Fibroblast of pulmonary artery (primary cell): Measurements from ENCODE around the gene ST3GAL5.

Experiments
- DNase-seq: peaks from one replicate; pipeline ENCODE4 v3.0.0-alpha.2; 2010; ENCODE audit warnings: low read depth
- H3K4me3 ChIP-seq: replicated peaks from 2 replicates; pipeline ENCODE4 v1.5.1; 2011; ENCODE audit warnings: low read depth, mild to moderate bottlenecking, control low read depth, low read length, moderate library complexity
- CTCF ChIP-seq: IDR thresholded peaks from 2 replicates; pipeline ENCODE4 v1.5.1; 2011; ENCODE audit warnings: mild to moderate bottlenecking, control low read depth, low read length, inconsistent platforms; ENCODE audit errors: missing control alignments

The ST3GAL5 gene

GRCh38 chr2:85812094-85812735 is 76.6 kb downstream of the ST3GAL5 start:
- TF ChIP-seq CTCF = no peak
- DNase-seq = no peak
- H3K4me3 ChIP-seq = no peak overlapping the region

GRCh38 chr2:85811180-85812093 is 77.4 kb downstream of the ST3GAL5 start:
- H3K4me3 ChIP-seq = no peak overlapping the region
- peak; percentile 44 for DNase-seq
- no peak for TF ChIP-seq CTCF

GRCh38 chr2:85810371-85811179 is 78.2 kb downstream of the ST3GAL5 start:
- no peak overlapping the region for H3K4me3 ChIP-seq
- no peak for TF ChIP-seq CTCF
- DNase-seq = no peak

- H3K4me3 ChIP-seq = no peak overlapping the region
- TF ChIP-seq CTCF = no peak
- no peak for DNase-seq
Observed at GRCh38 chr2:85807756-85808155, 81.0 kb downstream of the ST3GAL5 start.

- no peak for TF ChIP-seq CTCF
- H3K4me3 ChIP-seq = no peak overlapping the region
- peak; percentile 34 for DNase-seq
Observed at GRCh38 chr2:85806358-85807118, 82.3 kb downstream of the ST3GAL5 start.

- peak; percentile 70 for TF ChIP-seq CTCF
- H3K4me3 ChIP-seq = no peak overlapping the region
- DNase-seq = no peak
Observed at GRCh38 chr2:85804583-85804982, 84.2 kb downstream of the ST3GAL5 start.
